K562 (cell line): ENCODE data around the gene SHB. TPM values are rescaled to one million over a fixed set of nuclear protein-coding genes. Genes with fewer than 3 reads are reported as not detected.

ENCODE experiments used
- CCNT2 ChIP-seq: IDR thresholded peaks from 2 replicates; pipeline ENCODE4 v1.6.1; 2011; ENCODE audit warnings: borderline replicate concordance, low read depth, mild to moderate bottlenecking, moderate library complexity, mixed read lengths, low read length; ENCODE audit not compliant: insufficient read length; ENCODE audit errors: extremely low read depth
- E2F8 ChIP-seq: fragments of 450-650 bp; IDR thresholded peaks from 2 replicates; pipeline ENCODE4 v1.7.1; 2018; ENCODE audit warnings: mild to moderate bottlenecking, low read depth; ENCODE audit not compliant: partially characterized antibody
- EWSR1 ChIP-seq: fragments of 450-650 bp; IDR thresholded peaks from 2 replicates; pipeline ENCODE4 v1.6.1; 2018; ENCODE audit warnings: borderline replicate concordance, mild to moderate bottlenecking, low read depth, moderate library complexity; ENCODE audit not compliant: partially characterized antibody
- FIP1L1 ChIP-seq: fragments of 200-400 bp; formaldehyde crosslinking; IDR thresholded peaks from 2 replicates; pipeline ENCODE4 v1.6.1; 2018; ENCODE audit warnings: mild to moderate bottlenecking, low read depth, low read length; ENCODE audit not compliant: poor library complexity, severe bottlenecking
- KDM4B ChIP-seq, 2 experiments: fragments of 450-650 bp in 1 of 2; sonication (generic) in 1 of 2; IDR thresholded peaks; 2 replicates each; pipeline ENCODE4 v1.6.1; 2016 to 2017; ENCODE audit warnings: borderline replicate concordance in 2 of 2, antibody characterized with exemption in 1 of 2, low read depth in 1 of 2, mild to moderate bottlenecking in 1 of 2
- MAFF ChIP-seq: IDR thresholded peaks from 2 replicates; pipeline ENCODE4 v1.6.1; 2012; ENCODE audit warnings: low read length, improper control_type of control experiment
- MAZ ChIP-seq, 2 experiments: fragments of 450-650 bp in 1 of 2; sonication (generic) in 1 of 2; formaldehyde crosslinking; IDR thresholded peaks in 1 of 2; conservative IDR thresholded peaks in 1 of 2; 2 replicates each; pipeline versions ENCODE4 v1.4.0 to v1.5.0; 2020; ENCODE audit warnings: mild to moderate bottlenecking in 1 of 2, missing genetic modification reagents in 1 of 2
- MECOM ChIP-seq: fragments of 250-450 bp; sonication (Bioruptor Pico); IDR thresholded peaks from 2 replicates; pipeline ENCODE4 v1.8.0; 2022; ENCODE audit warnings: inconsistent platforms
- MTA2 ChIP-seq: fragments of 450-650 bp; IDR thresholded peaks from 2 replicates; pipeline ENCODE4 v1.6.1; 2016; ENCODE audit warnings: low read depth
- NEUROD1 ChIP-seq: fragments of 150-350 bp; IDR thresholded peaks from 2 replicates; pipeline ENCODE4 v1.6.1; 2014; ENCODE audit warnings: borderline replicate concordance, low read length, low read depth; ENCODE audit not compliant: partially characterized antibody
- SP2 ChIP-seq: IDR thresholded peaks from 2 replicates; pipeline ENCODE4 v1.6.1; 2011; ENCODE audit warnings: mild to moderate bottlenecking, low read depth, low read length, moderate library complexity; ENCODE audit not compliant: poor library complexity, severe bottlenecking; ENCODE audit errors: extremely low read depth
- STAT6 ChIP-seq: sonication (generic); formaldehyde crosslinking; IDR thresholded peaks from 2 replicates; pipeline ENCODE4 v1.8.1; 2023; ENCODE audit warnings: mild to moderate bottlenecking, missing genetic modification reagents
- TBL1XR1 ChIP-seq, 2 experiments: IDR thresholded peaks; 2 replicates each; pipeline ENCODE4 v1.6.1; 2012; ENCODE audit warnings: improper control_type of control experiment in 2 of 2, low read length in 2 of 2, mild to moderate bottlenecking in 1 of 2
- ZNF165 ChIP-seq: fragments of 250-450 bp; sonication (Bioruptor Pico); IDR thresholded peaks from 2 replicates; pipeline ENCODE4 v1.4.0; 2020; ENCODE audit warnings: borderline replicate concordance
- ZNF431 ChIP-seq: sonication (generic); formaldehyde crosslinking; IDR thresholded peaks from 2 replicates; pipeline ENCODE4 v1.8.0; 2022; ENCODE audit warnings: mild to moderate bottlenecking, missing genetic modification reagents
- polyA plus RNA-seq, 8 experiments: library from polyadenylated mRNA; depleted of rRNA in 4 of 8; stranded (reverse) in 5 of 8; unstranded in 3 of 8; fragments of >200 nt; fragmentation: Nextera tagmentation in 2 of 8; fragmentation: Illumina TruSeq in 1 of 8; extraction: Ambion mirVana in 2 of 8; extraction: Trizol in 1 of 8; gene quantifications; 2 replicates each; pipeline versions ENCODE4 v1.2.1 to v1.2.3, GENCODE V29; 2011 to 2014; ENCODE audit warnings: inconsistent platforms in 1 of 8, missing spikeins in 1 of 8
- total RNA-seq, 7 experiments: library from RNA; depleted of rRNA in 6 of 7; stranded (reverse); fragments of >200 nt in 6 of 7; fragmentation: Illumina TruSeq in 2 of 7; extraction: Trizol in 2 of 7; gene quantifications; 2 replicates each; pipeline versions ENCODE4 v1.2.1 to v1.2.3, GENCODE V29; 2011 to 2021; ENCODE audit warnings: low replicate concordance in 1 of 7
- TF ChIP-seq, protein P1 (sequence below): sonication (generic); formaldehyde crosslinking; IDR thresholded peaks from 2 replicates; pipeline ENCODE4 v1.8.1; 2023; ENCODE audit warnings: missing genetic modification reagents, mild to moderate bottlenecking, borderline replicate concordance

SHB gene
- total and polyA plus RNA-seq, 9 of the 15 experiments (the other 6 are each of a cell fraction or from before 2014, with no cell fraction given) = 0.78 to 16.0 (median 5.3) TPM

DNA sequence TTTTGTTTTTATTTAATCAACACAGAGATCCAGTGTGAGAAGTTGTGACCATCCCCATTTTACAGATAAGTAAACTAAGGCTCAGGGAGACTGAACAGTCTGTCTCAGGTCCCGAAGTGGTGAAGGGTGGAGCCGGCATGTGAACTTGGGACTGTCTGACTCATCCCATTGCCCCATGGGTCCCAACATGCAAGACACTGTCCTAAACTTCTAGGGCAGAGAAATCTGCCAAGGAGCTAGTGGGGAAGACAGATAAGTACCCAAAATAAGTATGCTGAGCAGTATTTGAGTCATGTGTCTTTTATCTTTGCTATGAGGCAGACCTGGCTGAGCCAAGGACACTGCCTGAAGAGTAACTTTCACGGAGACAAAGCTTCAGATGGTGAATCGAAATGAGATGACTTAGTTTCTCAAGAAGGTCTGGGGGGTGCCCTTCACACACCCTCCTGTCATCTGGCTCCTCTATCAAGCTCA is 100.8 kb downstream of the SHB start (continued):
- TF ChIP-seq STAT6 (CRISPR knock-in tag) (no peak), CCNT2 (no peak), KDM4B (IDR thresholded peaks at IDR 0.05; ENCODE audit: borderline replicate concordance in 2 of 2, low read depth in 1 of 2) (no peak), FIP1L1 (no peak), MTA2 (0 out of 2 replicates have a peak, but pooled peaks have one; percentile 30), MECOM (peak; percentile 75), ZNF165 (CRISPR knock-in tag) (peak; percentile 66; the same call in 1 of the 2 replicates), TBL1XR1 (IDR thresholded peaks at IDR 0.05; ENCODE audit: low read length in 2 of 2) (peak in 1 of 2 experiments; percentile 66; a peak in 2 of 4 replicates), NEUROD1 (no peak), EWSR1 (no peak), MAFF (no peak), SP2 (no peak), E2F8 (no peak), ZNF431 (CRISPR knock-in tag) (no peak), MAZ (CRISPR knock-in tag; conservative IDR thresholded peaks at IDR 0.05 in 1 of 2, IDR thresholded peaks at IDR 0.05 in 1 of 2) (0 out of 4 replicates have a peak, but pooled peaks of 1 of the 2 experiments have one; percentile 13)
- TF ChIP-seq, protein P1, sequence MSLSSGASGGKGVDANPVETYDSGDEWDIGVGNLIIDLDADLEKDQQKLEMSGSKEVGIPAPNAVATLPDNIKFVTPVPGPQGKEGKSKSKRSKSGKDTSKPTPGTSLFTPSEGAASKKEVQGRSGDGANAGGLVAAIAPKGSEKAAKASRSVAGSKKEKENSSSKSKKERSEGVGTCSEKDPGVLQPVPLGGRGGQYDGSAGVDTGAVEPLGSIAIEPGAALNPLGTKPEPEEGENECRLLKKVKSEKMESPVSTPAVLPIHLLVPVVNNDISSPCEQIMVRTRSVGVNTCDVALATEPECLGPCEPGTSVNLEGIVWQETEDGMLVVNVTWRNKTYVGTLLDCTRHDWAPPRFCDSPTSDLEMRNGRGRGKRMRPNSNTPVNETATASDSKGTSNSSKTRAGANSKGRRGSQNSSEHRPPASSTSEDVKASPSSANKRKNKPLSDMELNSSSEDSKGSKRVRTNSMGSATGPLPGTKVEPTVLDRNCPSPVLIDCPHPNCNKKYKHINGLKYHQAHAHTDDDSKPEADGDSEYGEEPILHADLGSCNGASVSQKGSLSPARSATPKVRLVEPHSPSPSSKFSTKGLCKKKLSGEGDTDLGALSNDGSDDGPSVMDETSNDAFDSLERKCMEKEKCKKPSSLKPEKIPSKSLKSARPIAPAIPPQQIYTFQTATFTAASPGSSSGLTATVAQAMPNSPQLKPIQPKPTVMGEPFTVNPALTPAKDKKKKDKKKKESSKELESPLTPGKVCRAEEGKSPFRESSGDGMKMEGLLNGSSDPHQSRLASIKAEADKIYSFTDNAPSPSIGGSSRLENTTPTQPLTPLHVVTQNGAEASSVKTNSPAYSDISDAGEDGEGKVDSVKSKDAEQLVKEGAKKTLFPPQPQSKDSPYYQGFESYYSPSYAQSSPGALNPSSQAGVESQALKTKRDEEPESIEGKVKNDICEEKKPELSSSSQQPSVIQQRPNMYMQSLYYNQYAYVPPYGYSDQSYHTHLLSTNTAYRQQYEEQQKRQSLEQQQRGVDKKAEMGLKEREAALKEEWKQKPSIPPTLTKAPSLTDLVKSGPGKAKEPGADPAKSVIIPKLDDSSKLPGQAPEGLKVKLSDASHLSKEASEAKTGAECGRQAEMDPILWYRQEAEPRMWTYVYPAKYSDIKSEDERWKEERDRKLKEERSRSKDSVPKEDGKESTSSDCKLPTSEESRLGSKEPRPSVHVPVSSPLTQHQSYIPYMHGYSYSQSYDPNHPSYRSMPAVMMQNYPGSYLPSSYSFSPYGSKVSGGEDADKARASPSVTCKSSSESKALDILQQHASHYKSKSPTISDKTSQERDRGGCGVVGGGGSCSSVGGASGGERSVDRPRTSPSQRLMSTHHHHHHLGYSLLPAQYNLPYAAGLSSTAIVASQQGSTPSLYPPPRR (CRISPR knock-in tag) = no peak
